Measurements from ENCODE around the gene BAD. TPM values are rescaled to one million over a fixed set of nuclear protein-coding genes. Genes with fewer than 3 reads are reported as not detected.

The BAD gene
- total RNA-seq, 2 experiments from 2014 or later: 38.3 to 43.9 TPM

DNA sequence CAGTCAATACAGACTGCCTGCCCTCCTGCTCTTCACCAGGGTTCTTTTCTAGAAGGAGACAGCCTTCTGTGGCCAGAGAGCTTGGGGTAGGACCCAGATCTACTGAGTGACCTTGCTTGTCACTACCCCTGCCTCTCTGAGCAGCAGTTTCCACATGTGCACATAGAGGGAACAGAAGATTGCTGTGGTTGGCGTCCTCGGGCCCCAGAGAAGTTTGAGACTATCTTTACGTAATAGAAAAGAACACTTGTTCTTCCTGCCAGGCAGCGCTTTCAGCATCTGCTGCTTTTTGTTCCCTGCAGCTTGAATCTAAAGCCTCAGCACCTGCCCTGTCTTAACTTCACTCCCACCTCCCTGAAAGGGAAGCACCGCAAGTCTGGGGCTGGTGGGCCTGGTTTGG is 45.5 kb downstream of the BAD start:
- ChIA-PET POLR2A (interaction anchor here (1.0 to 2.0 kb wide), 6 partner anchors 10 to 65 kb away, joined by 3 to 12 read pairs (median 4); partner anchors contain the start of genes FERMT3, NUDT22, STIP1 and TRPT1), CTCF (interaction anchor here (2.8 kb wide), 1 partner anchor 34 kb away, joined by 9 read pairs; no protein-coding TSS in a partner anchor)
- Mint-ChIP-seq H3K9me3 (ENCODE audit: insufficient read depth) (no peaks in the 10 kb centered on the region), H3K4me3 (no peak overlapping the region), H3K27ac (peak overlapping the region; percentile 61), H3K36me3 (ENCODE audit: low read depth) (peaks cover 47% of the 10 kb centered on the region), H3K27me3 (ENCODE audit: low read depth) (no peaks in the 10 kb centered on the region), H3K4me1 (ENCODE audit: low read depth) (peaks cover 42% of the 10 kb centered on the region)
- ATAC-seq (no peak), DNase-seq (no peak)

DNA sequence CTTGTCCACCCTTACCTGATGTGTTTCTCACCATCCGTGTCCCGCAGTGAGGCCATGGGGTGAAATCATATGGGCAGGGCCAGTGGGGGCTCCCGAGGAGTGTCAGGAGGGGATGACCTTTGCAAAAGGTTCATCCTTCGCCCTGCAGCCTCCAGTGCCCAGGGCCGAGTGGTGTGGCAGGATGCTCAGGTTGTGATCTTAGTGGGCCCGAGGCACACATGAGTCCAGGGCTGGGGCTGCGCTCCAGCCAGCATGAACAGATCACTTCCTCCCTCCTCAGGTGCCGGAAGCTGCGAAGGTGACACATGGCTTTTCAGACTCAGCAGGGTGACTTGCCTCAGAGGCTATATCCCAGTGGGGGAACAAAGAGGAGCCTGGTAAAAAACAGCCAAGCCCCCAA is 46.4 kb downstream of the BAD start:
- no peak for DNase-seq
- peaks cover 38% of the 10 kb centered on the region for H3K4me1 Mint-ChIP-seq (ENCODE audit: low read depth)
- no peak for ATAC-seq
- peaks cover 38% of the 10 kb centered on the region for H3K36me3 Mint-ChIP-seq (ENCODE audit: low read depth)
- ChIA-PET CTCF (interaction anchor here (0.9 to 2.8 kb wide), 3 partner anchors 32 to 66 kb away, joined by 3 to 9 read pairs (median 5); partner anchors contain the start of gene FERMT3), POLR2A (interaction anchor here (1.0 to 2.0 kb wide), 6 partner anchors 8 to 66 kb away, joined by 3 to 12 read pairs (median 4); partner anchors contain the start of genes FERMT3, NUDT22, PPP1R14B and STIP1)
- peak overlapping the region; percentile 61 for H3K27ac Mint-ChIP-seq
- no peaks in the 10 kb centered on the region for H3K27me3 Mint-ChIP-seq (ENCODE audit: low read depth)
- H3K4me3 Mint-ChIP-seq: no peak overlapping the region
- no peaks in the 10 kb centered on the region for H3K9me3 Mint-ChIP-seq (ENCODE audit: insufficient read depth)

DNA sequence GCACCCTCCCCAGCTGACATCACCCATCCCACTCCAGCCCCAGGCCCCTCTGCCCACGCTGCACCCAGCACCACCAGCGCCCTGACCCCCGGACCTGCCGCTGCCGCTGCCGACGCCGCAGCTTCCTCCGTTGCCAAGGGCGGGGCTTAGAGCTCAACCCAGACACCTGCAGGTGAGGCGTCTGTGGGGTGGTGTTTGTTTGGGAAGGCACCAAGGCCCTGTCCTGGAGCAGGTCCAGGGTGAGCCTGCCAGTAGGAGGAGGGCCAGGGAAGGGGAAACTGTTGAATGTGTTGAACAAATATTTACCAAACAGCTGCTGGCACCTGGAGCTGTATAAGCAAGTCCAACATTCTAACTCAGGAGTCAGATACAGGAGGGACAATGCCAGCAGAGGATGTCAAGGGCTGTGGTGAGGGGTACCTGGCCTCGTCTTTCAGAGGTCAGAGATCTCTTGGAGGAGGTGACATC is 46.9 kb downstream of the BAD start:
- Mint-ChIP-seq H3K4me3 (no peak overlapping the region), H3K36me3 (ENCODE audit: low read depth) (peaks cover 33% of the 10 kb centered on the region), H3K9me3 (ENCODE audit: insufficient read depth) (no peaks in the 10 kb centered on the region), H3K4me1 (ENCODE audit: low read depth) (peaks cover 39% of the 10 kb centered on the region), H3K27ac (no peak overlapping the region), H3K27me3 (ENCODE audit: low read depth) (no peaks in the 10 kb centered on the region)
- POLR2A ChIA-PET: interaction anchor here (0.6 to 1.5 kb wide), 5 partner anchors 9 to 103 kb away, joined by 3 to 6 read pairs (median 3); partner anchors contain the start of genes FERMT3, PPP1R14B and STIP1
- DNase-seq (no peak), ATAC-seq (no peak)
- CTCF ChIA-PET: interaction anchor here (0.9 to 2.8 kb wide), 3 partner anchors 31 to 67 kb away, joined by 3 to 9 read pairs (median 5); partner anchors contain the start of gene FERMT3

DNA sequence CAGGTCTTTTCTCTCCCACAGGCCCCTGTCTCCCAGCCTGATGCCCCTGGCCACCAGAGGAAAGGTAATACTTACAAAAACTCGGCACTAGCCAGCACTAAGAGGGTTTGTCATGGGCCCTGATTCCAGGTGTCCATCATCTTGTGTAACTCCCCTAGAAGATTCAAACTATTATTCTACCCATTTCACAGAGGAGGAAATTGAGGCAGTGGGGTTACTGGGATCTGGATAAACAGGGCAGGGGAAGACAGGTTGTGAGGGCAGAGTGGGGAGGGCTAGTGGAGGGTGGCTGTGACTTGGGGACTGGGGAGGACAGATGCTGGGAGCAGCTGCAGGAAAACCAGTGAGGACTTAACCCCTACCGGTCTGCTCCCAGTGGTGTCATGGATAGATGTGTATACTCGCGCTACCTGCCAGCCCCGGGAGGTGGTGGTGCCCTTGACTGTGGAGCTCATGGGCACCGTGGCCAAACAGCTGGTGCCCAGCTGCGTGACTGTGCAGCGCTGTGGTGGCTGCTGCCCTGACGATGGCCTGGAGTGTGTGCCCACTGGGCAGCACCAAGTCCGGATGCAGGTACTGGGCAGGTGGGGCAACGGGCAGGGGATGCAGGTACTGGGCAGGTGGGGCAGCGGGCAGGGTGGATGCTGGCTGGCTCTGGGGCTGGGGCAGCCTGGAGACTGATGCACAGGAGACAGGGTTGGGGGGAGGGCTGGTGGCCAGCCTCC is 48.9 kb downstream of the BAD start:
- ATAC-seq (no peak), DNase-seq (no peak)
- POLR2A ChIA-PET: interaction anchor here (1.0 to 1.2 kb wide), 2 partner anchors 9 to 28 kb away, joined by 4 read pairs; partner anchors contain the start of genes NUDT22 and TRPT1
- peak overlapping the region; percentile 81 for H3K27ac Mint-ChIP-seq
- no peaks in the 10 kb centered on the region for H3K9me3 Mint-ChIP-seq (ENCODE audit: insufficient read depth)
- peaks cover 50% of the 10 kb centered on the region for H3K4me1 Mint-ChIP-seq (ENCODE audit: low read depth)
- CTCF ChIA-PET: interaction anchor here (0.6 to 1.9 kb wide), 4 partner anchors 9 to 69 kb away, joined by 3 to 6 read pairs (median 4); partner anchors contain the start of genes NUDT22 and TRPT1
- H3K36me3 Mint-ChIP-seq (ENCODE audit: low read depth): peaks cover 34% of the 10 kb centered on the region
- H3K27me3 Mint-ChIP-seq (ENCODE audit: low read depth): no peaks in the 10 kb centered on the region
- H3K4me3 Mint-ChIP-seq: peak overlapping the region; percentile 91

DNA sequence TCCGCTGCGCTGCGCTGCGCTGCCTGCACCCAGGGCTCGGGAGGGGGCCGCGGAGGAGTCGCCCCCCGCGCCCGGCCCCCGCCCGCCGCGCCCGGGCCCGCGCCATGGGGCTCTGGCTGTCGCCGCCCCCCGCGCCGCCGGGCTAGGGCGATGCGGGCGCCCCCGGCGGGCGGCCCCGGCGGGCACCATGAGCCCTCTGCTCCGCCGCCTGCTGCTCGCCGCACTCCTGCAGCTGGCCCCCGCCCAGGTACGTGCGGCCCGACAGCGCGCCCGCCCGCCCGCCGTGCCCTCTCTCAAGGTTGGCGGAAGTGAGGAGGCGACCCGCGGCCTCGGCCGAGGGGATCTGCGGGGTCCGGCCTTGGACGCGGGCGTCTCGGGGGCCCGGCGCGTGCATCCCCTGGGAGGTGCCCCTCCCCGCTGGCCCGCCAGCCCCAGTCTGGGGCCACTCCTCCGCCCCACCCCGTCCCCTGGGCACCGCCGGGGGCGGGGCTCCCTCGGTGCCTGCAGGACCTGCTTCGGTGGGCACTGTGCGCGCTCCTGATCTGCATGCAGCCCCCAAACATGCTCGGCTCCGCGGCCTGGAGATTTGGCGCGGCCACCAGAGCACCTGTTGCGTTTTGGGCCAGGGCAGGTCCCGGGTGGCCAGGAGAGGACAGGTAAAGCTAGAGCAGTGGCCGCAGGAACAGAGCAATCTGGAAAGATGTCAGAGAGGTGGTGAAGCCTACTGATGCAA is 49.7 kb downstream of the BAD start:
- POLR2A ChIA-PET: interaction anchor here (1.2 kb wide), 1 partner anchor 27 kb away, joined by 4 read pairs; no protein-coding TSS in a partner anchor
- Mint-ChIP-seq H3K27me3 (ENCODE audit: low read depth) (no peaks in the 10 kb centered on the region), H3K4me3 (peak overlapping the region; percentile 91), H3K9me3 (ENCODE audit: insufficient read depth) (no peaks in the 10 kb centered on the region), H3K36me3 (ENCODE audit: low read depth) (peaks cover 33% of the 10 kb centered on the region), H3K27ac (peak overlapping the region; percentile 81), H3K4me1 (ENCODE audit: low read depth) (peaks cover 45% of the 10 kb centered on the region)
- peak; percentile 62 for DNase-seq
- CTCF ChIA-PET: interaction anchor here (1.9 kb wide), 1 partner anchor 8 kb away, joined by 6 read pairs; the partner anchor contains the start of genes NUDT22 and TRPT1
- peak; percentile 52 for ATAC-seq

DNA sequence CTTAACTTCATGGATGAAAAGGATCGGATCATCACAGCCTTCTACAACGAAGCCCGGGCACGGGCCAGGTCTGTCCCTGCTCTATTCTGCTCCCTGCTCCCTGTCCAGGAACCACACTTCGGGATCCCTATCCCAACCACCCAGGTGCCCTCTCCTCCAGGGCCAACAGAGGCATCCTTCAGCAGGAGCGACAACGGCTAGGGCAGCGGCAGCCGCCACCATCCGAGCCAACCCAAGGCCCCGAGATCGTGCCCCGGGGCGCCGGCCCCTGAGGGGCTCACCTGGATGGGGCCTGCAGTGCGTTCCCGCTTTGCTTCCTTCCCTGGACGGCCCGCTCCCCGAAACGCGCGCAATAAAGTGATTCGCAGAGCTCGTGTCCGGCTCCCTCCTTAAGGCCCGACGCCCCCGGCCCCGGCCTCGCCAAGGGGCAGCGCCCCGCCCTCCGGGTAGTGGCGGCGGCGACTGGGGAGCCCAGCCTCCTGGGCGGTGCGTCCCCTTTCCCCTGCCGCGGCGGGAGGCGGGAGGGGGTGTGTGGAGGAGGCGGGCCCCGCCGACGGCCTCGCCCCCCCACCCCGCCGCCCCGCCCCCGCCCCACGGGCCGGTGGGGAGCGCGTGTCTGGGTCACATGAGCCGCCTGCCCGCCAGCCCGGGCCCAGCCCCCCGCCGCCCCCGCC is 50.4 kb downstream of the BAD start, which contains the start of gene VEGFB:
VEGFB (plus strand) TSS at position 672 of the 674 bp plus-strand sequence. CDS start 250 bp downstream, outside the sequence.
- peak within 1 kb of the TSS; percentile 91 for H3K4me3 Mint-ChIP-seq
- POLR2A ChIA-PET: interaction anchor here (2.1 kb wide), 1 partner anchor 27 kb away, joined by 12 read pairs; the partner anchor contains the start of gene FERMT3
- peak; percentile 50 for ATAC-seq

DNA sequence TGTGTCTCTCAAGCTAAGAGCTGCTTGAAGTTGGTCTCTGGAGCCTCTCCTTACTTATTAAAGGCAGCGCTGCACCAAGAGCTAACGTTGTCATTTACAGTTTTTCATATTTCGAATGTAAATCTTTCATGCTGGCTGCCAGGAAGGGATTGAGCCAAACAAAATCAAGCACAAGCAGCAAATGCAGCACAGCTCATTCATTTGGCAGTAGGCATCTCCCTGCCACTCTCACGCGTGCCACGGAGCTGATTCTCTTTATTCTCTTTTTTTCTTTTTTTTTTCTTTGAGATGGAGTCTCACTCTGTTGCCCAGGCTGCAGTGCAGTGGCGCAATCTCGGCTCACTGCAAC is 51.5 kb downstream of the BAD start:
- ChIA-PET CTCF (interaction anchor here (0.8 to 5.9 kb wide), 4 partner anchors 10 to 72 kb away, joined by 3 to 40 read pairs (median 3); partner anchors contain the start of gene FERMT3), POLR2A (interaction anchor here (0.6 to 2.1 kb wide), 10 partner anchors 8 to 858 kb away, joined by 3 to 12 read pairs (median 4); partner anchors contain the start of genes FERMT3, FKBP2, PRDX5 and TRMT112)
- peaks cover 53% of the 10 kb centered on the region for H3K4me1 Mint-ChIP-seq (ENCODE audit: low read depth)
- no peaks in the 10 kb centered on the region for H3K27me3 Mint-ChIP-seq (ENCODE audit: low read depth)
- H3K4me3 Mint-ChIP-seq: peak overlapping the region; percentile 31
- peaks cover 30% of the 10 kb centered on the region for H3K36me3 Mint-ChIP-seq (ENCODE audit: low read depth)
- no peaks in the 10 kb centered on the region for H3K9me3 Mint-ChIP-seq (ENCODE audit: insufficient read depth)
- DNase-seq (no peak), ATAC-seq (no peak)
- no peak overlapping the region for H3K27ac Mint-ChIP-seq

More for the DNA sequence above, 50.4 kb downstream of the BAD start, which contains the start of gene VEGFB:
- Mint-ChIP-seq H3K4me1 (ENCODE audit: low read depth) (peaks cover 48% of the 10 kb centered on the region), H3K9me3 (ENCODE audit: insufficient read depth) (no peaks in the 10 kb centered on the region), H3K27me3 (ENCODE audit: low read depth) (no peaks in the 10 kb centered on the region), H3K36me3 (ENCODE audit: low read depth) (peaks cover 38% of the 10 kb centered on the region), H3K27ac (peak within 1 kb of the TSS; percentile 81)
- CTCF ChIA-PET: interaction anchor here (1.5 to 5.9 kb wide), 2 partner anchors 9 to 28 kb away, joined by 3 to 40 read pairs; partner anchors contain the start of gene FERMT3
- peak; percentile 75 for DNase-seq

DNA sequence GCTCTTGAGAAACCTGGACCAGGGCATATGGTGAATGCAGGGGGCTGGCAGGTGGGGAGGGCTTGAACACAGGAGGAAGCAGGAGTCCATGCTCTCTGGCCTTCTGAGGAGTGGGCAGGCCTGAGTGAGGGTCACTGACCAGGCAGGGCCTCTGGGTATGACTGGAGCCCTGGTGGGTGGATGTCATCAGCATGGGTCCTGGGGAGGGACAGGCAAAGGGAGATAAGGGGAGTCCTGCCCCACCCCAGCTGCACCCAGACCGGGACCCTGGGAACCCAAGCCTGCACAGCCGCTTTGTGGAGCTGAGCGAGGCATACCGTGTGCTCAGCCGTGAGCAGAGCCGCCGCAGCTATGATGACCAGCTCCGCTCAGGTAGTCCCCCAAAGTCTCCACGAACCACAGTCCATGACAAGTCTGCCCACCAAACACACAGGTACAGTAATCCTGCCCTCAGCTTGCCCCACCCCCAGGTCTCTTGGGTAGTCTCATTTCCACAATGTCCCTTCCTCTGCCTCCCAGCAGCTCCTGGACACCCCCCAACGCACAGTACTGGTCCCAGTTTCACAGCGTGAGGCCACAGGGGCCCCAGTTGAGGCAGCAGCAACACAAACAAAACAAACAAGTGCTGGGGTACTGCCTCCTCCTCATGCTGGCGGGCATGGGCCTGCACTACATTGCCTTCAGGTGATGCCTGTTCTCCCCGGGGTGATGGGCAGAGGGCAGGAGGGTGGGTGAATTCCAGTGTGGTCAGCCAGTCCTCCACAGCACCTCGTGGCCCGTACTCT is 52.1 kb downstream of the BAD start:
- no peak for ATAC-seq
- POLR2A ChIA-PET: interaction anchor here (0.6 to 2.1 kb wide), 10 partner anchors 7 to 859 kb away, joined by 3 to 12 read pairs (median 4); partner anchors contain the start of genes FERMT3, FKBP2, PRDX5 and TRMT112
- DNase-seq: no peak
- Mint-ChIP-seq H3K36me3 (ENCODE audit: low read depth) (peaks cover 28% of the 10 kb centered on the region), H3K27me3 (ENCODE audit: low read depth) (no peaks in the 10 kb centered on the region), H3K4me1 (ENCODE audit: low read depth) (peaks cover 59% of the 10 kb centered on the region), H3K4me3 (peak overlapping the region; percentile 87), H3K27ac (peak overlapping the region; percentile 91), H3K9me3 (ENCODE audit: insufficient read depth) (no peaks in the 10 kb centered on the region)
- CTCF ChIA-PET: interaction anchor here (0.8 to 5.9 kb wide), 7 partner anchors 9 to 1150 kb away, joined by 3 to 40 read pairs (median 3); partner anchors contain the start of genes FERMT3 and FKBP2

DNA sequence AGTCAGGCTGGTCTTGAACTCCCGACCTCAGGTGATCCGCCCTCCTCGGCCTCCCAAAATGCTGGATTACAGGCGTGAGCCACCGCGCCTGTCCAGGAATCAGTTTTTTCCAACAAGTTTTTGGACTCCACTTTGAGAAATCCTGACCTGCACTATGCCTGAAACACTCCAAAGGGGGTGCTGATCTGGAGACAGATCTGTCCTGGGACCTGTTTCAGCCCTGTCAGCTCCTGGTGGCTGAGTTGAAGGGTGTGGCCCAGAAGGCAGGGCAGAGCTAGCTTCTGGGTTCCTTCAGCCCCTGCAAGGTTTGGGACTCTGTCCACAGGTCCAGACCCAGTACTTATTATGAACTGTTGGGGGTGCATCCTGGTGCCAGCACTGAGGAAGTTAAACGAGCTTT is 52.9 kb downstream of the BAD start:
- POLR2A ChIA-PET: interaction anchor here (1.0 to 2.7 kb wide), 3 partner anchors 8 to 86 kb away, joined by 3 to 14 read pairs (median 6); partner anchors contain the start of genes FERMT3, PRDX5 and TRMT112
- Mint-ChIP-seq H3K4me1 (ENCODE audit: low read depth) (peaks cover 65% of the 10 kb centered on the region), H3K36me3 (ENCODE audit: low read depth) (peaks cover 26% of the 10 kb centered on the region), H3K9me3 (ENCODE audit: insufficient read depth) (no peaks in the 10 kb centered on the region), H3K27me3 (ENCODE audit: low read depth) (no peaks in the 10 kb centered on the region), H3K4me3 (peak overlapping the region; percentile 87), H3K27ac (peak overlapping the region; percentile 91)
- DNase-seq (no peak), ATAC-seq (no peak)
- CTCF ChIA-PET: interaction anchor here (0.9 to 5.9 kb wide), 6 partner anchors 10 to 1150 kb away, joined by 3 to 40 read pairs (median 3); partner anchors contain the start of genes FERMT3 and FKBP2

DNA sequence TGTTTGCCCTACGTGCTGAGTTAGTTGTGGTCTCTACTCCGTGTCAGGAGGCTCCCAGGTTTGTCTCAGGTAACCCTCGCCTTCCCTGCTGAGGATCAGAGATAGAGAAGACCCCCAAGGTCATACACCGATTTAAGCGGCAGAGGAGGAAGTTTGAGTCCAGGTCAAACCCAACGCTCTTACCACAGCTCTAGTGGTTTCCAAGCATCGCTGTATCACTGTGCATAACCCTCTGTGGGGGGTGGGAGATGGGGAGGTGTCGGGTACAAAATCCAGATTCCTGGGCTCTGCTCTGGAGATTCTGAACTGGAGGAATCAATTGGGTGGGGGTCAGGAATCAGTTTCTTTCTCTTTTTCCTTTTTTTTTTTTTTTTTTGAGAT is 53.5 kb downstream of the BAD start:
- Mint-ChIP-seq H3K36me3 (ENCODE audit: low read depth) (peaks cover 26% of the 10 kb centered on the region), H3K27me3 (ENCODE audit: low read depth) (no peaks in the 10 kb centered on the region), H3K4me3 (peak overlapping the region; percentile 87), H3K4me1 (ENCODE audit: low read depth) (peaks cover 63% of the 10 kb centered on the region), H3K9me3 (ENCODE audit: insufficient read depth) (no peaks in the 10 kb centered on the region), H3K27ac (peak overlapping the region; percentile 91)
- DNase-seq (no peak), ATAC-seq (no peak)
- POLR2A ChIA-PET: interaction anchor here (1.0 to 2.7 kb wide), 3 partner anchors 9 to 24 kb away, joined by 3 to 14 read pairs (median 4); partner anchors contain the start of genes FERMT3 and FKBP2
- CTCF ChIA-PET: interaction anchor here (1.0 to 5.9 kb wide), 7 partner anchors 9 to 74 kb away, joined by 3 to 40 read pairs (median 3); partner anchors contain the start of genes FERMT3 and FKBP2
